HepG2 (cell line): Measurements from ENCODE around the gene LITAFD. TPM values are rescaled to one million over a fixed set of nuclear protein-coding genes. Genes with fewer than 3 reads are reported as not detected.

ENCODE experiments used
- EP300 ChIP-seq, 3 experiments: sonication (generic) in 1 of 3; formaldehyde crosslinking in 1 of 3; IDR thresholded peaks; 2 replicates each; pipeline versions ENCODE4 v1.5.1 to v1.6.1; 2011 to 2020; ENCODE audit warnings: low read depth in 2 of 3, low read length in 2 of 3, borderline replicate concordance in 1 of 3, improper control_type of control experiment in 1 of 3, mild to moderate bottlenecking in 1 of 3, missing genetic modification reagents in 1 of 3, moderate library complexity in 1 of 3
- HIVEP1 ChIP-seq: sonication (generic); formaldehyde crosslinking; IDR thresholded peaks from 2 replicates; pipeline ENCODE4 v1.4.0; 2020; ENCODE audit warnings: mild to moderate bottlenecking, missing genetic modification reagents
- HMGA1 ChIP-seq: sonication (generic); formaldehyde crosslinking; conservative IDR thresholded peaks from 2 replicates; pipeline ENCODE4 v1.4.0; 2020; ENCODE audit warnings: missing genetic modification reagents
- HNRNPLL ChIP-seq: fragments of 200-400 bp; formaldehyde crosslinking; IDR thresholded peaks from 2 replicates; pipeline ENCODE4 v1.6.1; 2017; ENCODE audit warnings: mild to moderate bottlenecking, low read depth, low read length; ENCODE audit not compliant: poor library complexity, severe bottlenecking
- PCBP2 ChIP-seq: fragments of 200-400 bp; formaldehyde crosslinking; optimal IDR thresholded peaks from 2 replicates; pipeline ENCODE3; 2018; ENCODE audit warnings: low read length, low read depth; ENCODE audit not compliant: poor library complexity, severe bottlenecking
- RFXAP ChIP-seq: sonication (generic); formaldehyde crosslinking; IDR thresholded peaks from 2 replicates; pipeline ENCODE4 v1.4.0; 2020; ENCODE audit warnings: missing genetic modification reagents, borderline replicate concordance
- SRSF9 ChIP-seq: fragments of 200-400 bp; formaldehyde crosslinking; IDR thresholded peaks from 2 replicates; pipeline ENCODE4 v1.6.1; 2018; ENCODE audit warnings: borderline replicate concordance, mild to moderate bottlenecking, low read depth, low read length; ENCODE audit not compliant: insufficient read depth, poor library complexity, severe bottlenecking
- STAT5B ChIP-seq: sonication (generic); formaldehyde crosslinking; IDR thresholded peaks from 2 replicates; pipeline ENCODE4 v1.4.0; 2020; ENCODE audit warnings: missing genetic modification reagents
- TOPORS ChIP-seq: sonication (generic); formaldehyde crosslinking; IDR thresholded peaks from 2 replicates; pipeline ENCODE4 v1.8.0; 2023; ENCODE audit warnings: mild to moderate bottlenecking, missing genetic modification reagents
- ZBTB33 ChIP-seq: sonication (generic); formaldehyde crosslinking; IDR thresholded peaks from 2 replicates; pipeline ENCODE4 v1.4.0; 2020; ENCODE audit warnings: missing genetic modification reagents
- ZBTB42 ChIP-seq: sonication (generic); formaldehyde crosslinking; IDR thresholded peaks from 2 replicates; pipeline ENCODE4 v1.5.0; 2020; ENCODE audit warnings: mild to moderate bottlenecking, missing genetic modification reagents
- ZFP36L1 ChIP-seq: sonication (generic); formaldehyde crosslinking; IDR thresholded peaks from 2 replicates; pipeline ENCODE4 v1.8.0; 2022; ENCODE audit warnings: mild to moderate bottlenecking, missing genetic modification reagents, moderate library complexity
- ZNF30 ChIP-seq: sonication (generic); formaldehyde crosslinking; IDR thresholded peaks from 2 replicates; pipeline ENCODE4 v1.5.0; 2020; ENCODE audit warnings: mild to moderate bottlenecking, missing genetic modification reagents
- ZNF501 ChIP-seq: sonication (generic); formaldehyde crosslinking; IDR thresholded peaks from 2 replicates; pipeline ENCODE4 v1.5.1; 2020; ENCODE audit warnings: mild to moderate bottlenecking, moderate library complexity, missing genetic modification reagents
- ZNF572 ChIP-seq: sonication (generic); formaldehyde crosslinking; IDR thresholded peaks from 2 replicates; pipeline ENCODE4 v1.5.1; 2020; ENCODE audit warnings: mild to moderate bottlenecking, missing genetic modification reagents
- ZNF589 ChIP-seq: sonication (generic); formaldehyde crosslinking; conservative IDR thresholded peaks from 2 replicates; pipeline ENCODE4 v1.8.0; 2022; ENCODE audit warnings: mild to moderate bottlenecking, moderate library complexity, missing genetic modification reagents
- ZZZ3 ChIP-seq: sonication (generic); formaldehyde crosslinking; IDR thresholded peaks from 2 replicates; pipeline ENCODE4 v1.4.0; 2020; ENCODE audit warnings: missing genetic modification reagents, mild to moderate bottlenecking, borderline replicate concordance
- polyA plus RNA-seq, 8 experiments: library from polyadenylated mRNA; depleted of rRNA in 3 of 8; stranded (reverse) in 7 of 8; unstranded in 1 of 8; fragments of >200 nt; fragmentation: Illumina TruSeq in 4 of 8; extraction: Trizol in 4 of 8; gene quantifications; 2 replicates each; pipeline versions ENCODE4 v1.2.1 to v1.2.3, GENCODE V29; 2011 to 2016; ENCODE audit warnings: low read depth in 4 of 8, missing spikeins in 1 of 8, mixed read lengths in 1 of 8; ENCODE audit not compliant: insufficient read depth in 1 of 8
- total RNA-seq, 5 experiments: library from RNA; depleted of rRNA; stranded (reverse); fragments of >200 nt; fragmentation: Illumina TruSeq; extraction: Trizol; gene quantifications; 2 replicates each; pipeline ENCODE4 v1.2.3, GENCODE V29; 2016; ENCODE audit warnings: low read depth in 1 of 5
- TF ChIP-seq, protein P1 (sequence below): sonication (generic); formaldehyde crosslinking; IDR thresholded peaks from 2 replicates; pipeline ENCODE4 v1.4.0; 2020; ENCODE audit warnings: mild to moderate bottlenecking, missing genetic modification reagents
- TF ChIP-seq, protein P2 (sequence below): sonication (generic); formaldehyde crosslinking; IDR thresholded peaks from 2 replicates; pipeline ENCODE4 v1.5.0; 2020; ENCODE audit warnings: mild to moderate bottlenecking, missing genetic modification reagents, borderline replicate concordance
- TF ChIP-seq, protein P3 (sequence below): IDR thresholded peaks from 2 replicates; pipeline ENCODE4 v1.6.1; 2016; ENCODE audit warnings: missing compliant biosample characterization, missing genetic modification reagents, borderline replicate concordance

The LITAFD gene
- total and polyA plus RNA-seq, 2 of the 13 experiments (the other 11 are each of a cell fraction or from before 2014, with no cell fraction given): not detected

- TF ChIP-seq ZZZ3 (CRISPR knock-in tag) (no peak), TOPORS (no peak), PCBP2 (no peak), ZFP36L1 (no peak), HMGA1 (no peak), HNRNPLL (peak; percentile 33), HIVEP1 (no peak), ZNF589 (CRISPR knock-in tag) (0 out of 2 replicates have a peak, but pooled peaks have one; percentile 21), ZBTB33 (CRISPR knock-in tag) (0 out of 2 replicates have a peak, but pooled peaks have one; percentile 38), ZBTB42 (CRISPR knock-in tag) (no peak), RFXAP (CRISPR knock-in tag) (no peak), EP300 (IDR thresholded peaks at IDR 0.05; ENCODE audit: low read depth in 2 of 2, low read length in 2 of 2) (no peak), EP300 (CRISPR knock-in tag; IDR thresholded peaks at IDR 0.05; ENCODE audit: borderline replicate concordance) (no peak; the same call in 1 of the 2 replicates), ZNF572 (CRISPR knock-in tag) (no peak), ZNF501 (CRISPR knock-in tag) (0 out of 2 replicates have a peak, but pooled peaks have one; percentile 1), STAT5B (CRISPR knock-in tag) (no peak), SRSF9 (no peak), ZNF30 (CRISPR knock-in tag) (no peak)
- TF ChIP-seq, protein P1, sequence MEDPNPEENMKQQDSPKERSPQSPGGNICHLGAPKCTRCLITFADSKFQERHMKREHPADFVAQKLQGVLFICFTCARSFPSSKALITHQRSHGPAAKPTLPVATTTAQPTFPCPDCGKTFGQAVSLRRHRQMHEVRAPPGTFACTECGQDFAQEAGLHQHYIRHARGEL (CRISPR knock-in tag): no peak
- TF ChIP-seq, protein P2, sequence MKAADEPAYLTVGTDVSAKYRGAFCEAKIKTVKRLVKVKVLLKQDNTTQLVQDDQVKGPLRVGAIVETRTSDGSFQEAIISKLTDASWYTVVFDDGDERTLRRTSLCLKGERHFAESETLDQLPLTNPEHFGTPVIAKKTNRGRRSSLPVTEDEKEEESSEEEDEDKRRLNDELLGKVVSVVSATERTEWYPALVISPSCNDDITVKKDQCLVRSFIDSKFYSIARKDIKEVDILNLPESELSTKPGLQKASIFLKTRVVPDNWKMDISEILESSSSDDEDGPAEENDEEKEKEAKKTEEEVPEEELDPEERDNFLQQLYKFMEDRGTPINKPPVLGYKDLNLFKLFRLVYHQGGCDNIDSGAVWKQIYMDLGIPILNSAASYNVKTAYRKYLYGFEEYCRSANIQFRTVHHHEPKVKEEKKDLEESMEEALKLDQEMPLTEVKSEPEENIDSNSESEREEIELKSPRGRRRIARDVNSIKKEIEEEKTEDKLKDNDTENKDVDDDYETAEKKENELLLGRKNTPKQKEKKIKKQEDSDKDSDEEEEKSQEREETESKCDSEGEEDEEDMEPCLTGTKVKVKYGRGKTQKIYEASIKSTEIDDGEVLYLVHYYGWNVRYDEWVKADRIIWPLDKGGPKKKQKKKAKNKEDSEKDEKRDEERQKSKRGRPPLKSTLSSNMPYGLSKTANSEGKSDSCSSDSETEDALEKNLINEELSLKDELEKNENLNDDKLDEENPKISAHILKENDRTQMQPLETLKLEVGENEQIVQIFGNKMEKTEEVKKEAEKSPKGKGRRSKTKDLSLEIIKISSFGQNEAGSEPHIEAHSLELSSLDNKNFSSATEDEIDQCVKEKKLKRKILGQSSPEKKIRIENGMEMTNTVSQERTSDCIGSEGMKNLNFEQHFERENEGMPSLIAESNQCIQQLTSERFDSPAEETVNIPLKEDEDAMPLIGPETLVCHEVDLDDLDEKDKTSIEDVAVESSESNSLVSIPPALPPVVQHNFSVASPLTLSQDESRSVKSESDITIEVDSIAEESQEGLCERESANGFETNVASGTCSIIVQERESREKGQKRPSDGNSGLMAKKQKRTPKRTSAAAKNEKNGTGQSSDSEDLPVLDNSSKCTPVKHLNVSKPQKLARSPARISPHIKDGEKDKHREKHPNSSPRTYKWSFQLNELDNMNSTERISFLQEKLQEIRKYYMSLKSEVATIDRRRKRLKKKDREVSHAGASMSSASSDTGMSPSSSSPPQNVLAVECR (CRISPR knock-in tag): peak; percentile 26; the same call in 1 of the 2 replicates
- TF ChIP-seq, protein P3, sequence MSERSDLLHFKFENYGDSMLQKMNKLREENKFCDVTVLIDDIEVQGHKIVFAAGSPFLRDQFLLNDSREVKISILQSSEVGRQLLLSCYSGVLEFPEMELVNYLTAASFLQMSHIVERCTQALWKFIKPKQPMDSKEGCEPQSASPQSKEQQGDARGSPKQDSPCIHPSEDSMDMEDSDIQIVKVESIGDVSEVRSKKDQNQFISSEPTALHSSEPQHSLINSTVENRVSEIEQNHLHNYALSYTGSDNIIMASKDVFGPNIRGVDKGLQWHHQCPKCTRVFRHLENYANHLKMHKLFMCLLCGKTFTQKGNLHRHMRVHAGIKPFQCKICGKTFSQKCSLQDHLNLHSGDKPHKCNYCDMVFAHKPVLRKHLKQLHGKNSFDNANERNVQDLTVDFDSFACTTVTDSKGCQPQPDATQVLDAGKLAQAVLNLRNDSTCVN: no peak
Observed at GRCh38 chr16:8888951-8889892, 7.1 kb downstream of the LITAFD start (continued).
